ENCODE data around the gene CABLES2. TPM values are rescaled to one million over a fixed set of nuclear protein-coding genes. Genes with fewer than 3 reads are reported as not detected.

Gene CABLES2
- total and polyA plus RNA-seq, 2 of the 4 experiments (the other 2 are of a cell fraction): 1.4 to 5.1 TPM

DNA sequence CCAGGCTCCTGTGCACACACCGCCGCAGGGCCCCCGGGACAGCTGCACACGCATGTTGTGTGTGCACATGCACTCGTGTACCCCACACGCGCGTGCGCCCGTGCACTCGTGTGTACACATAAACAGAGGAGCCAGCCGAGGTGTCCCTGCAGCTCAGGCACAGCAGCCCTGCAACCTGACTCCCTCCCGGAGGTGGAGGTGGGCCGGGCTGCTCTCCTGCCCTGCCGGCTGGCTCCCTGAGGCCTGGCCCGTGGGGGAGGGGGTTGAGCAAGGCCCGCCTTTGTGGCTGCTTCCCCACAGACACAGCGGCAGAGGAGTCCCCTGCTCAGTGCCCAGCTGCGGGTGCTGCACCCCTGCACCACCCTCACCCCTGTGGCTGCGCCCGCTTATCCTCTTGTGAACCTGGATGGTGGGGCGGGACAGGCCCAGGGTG is 19.6 kb upstream of the CABLES2 start:
- H3K18ac ChIP-seq (ENCODE audit: low read depth, low read length): no peak overlapping the region
- no peak for ATAC-seq (ENCODE audit: low read depth)

More for the DNA sequence above, 19.6 kb upstream of the CABLES2 start:
- Histone ChIP-seq H3K56ac (ENCODE audit: extremely low read depth, insufficient read depth, low read length) (no peak overlapping the region), H2BK120ac (ENCODE audit: low read depth, low read length) (no peak overlapping the region), H3K27me3 (ENCODE audit: control insufficient read depth, insufficient read depth, low read length) (peaks cover 40% of the 10 kb centered on the region), H4K8ac (ENCODE audit: low read depth in 2 of 2, low read length in 2 of 2) (no peak overlapping the region), H3K4ac (ENCODE audit: low read depth, low read length) (no peak overlapping the region), H2BK15ac (ENCODE audit: low read depth, low read length) (no peak overlapping the region), H2AK9ac (replicated peaks; ENCODE audit: low read depth, low read length, poor library complexity) (no peak overlapping the region), H3K4me3 (ENCODE audit: insufficient read depth, low read depth, low read length) (no peak overlapping the region), H3K9ac (ENCODE audit: low read depth, low read length) (no peak overlapping the region), H3K4me1 (ENCODE audit: control insufficient read depth, insufficient read depth, low read length) (no peaks in the 10 kb centered on the region), H2AFZ (replicated peaks; ENCODE audit: low read length, poor library complexity) (no peak overlapping the region), H2BK5ac (ENCODE audit: low read depth, low read length, poor library complexity, severe bottlenecking) (no peak overlapping the region), H3K79me1 (ENCODE audit: low read depth in 1 of 2, low read length in 2 of 2) (no peaks in the 10 kb centered on the region), H2BK20ac (ENCODE audit: low read depth, low read length) (no peak overlapping the region), H3K23ac (ENCODE audit: low read depth, low read length) (no peak overlapping the region), H3K14ac (replicated peaks; ENCODE audit: low read depth, low read length) (no peak overlapping the region), H4K91ac (ENCODE audit: insufficient read depth, low read depth, low read length) (no peak overlapping the region), H3K4me2 (ENCODE audit: low read depth, low read length) (no peak overlapping the region), H2AK5ac (ENCODE audit: low read depth, low read length) (no peak overlapping the region), H3K9me3 (ENCODE audit: control insufficient read depth, insufficient read depth, low read length) (no peaks in the 10 kb centered on the region), H3K36me3 (ENCODE audit: control insufficient read depth, insufficient read depth, low read length) (no peaks in the 10 kb centered on the region), H3K27ac (ENCODE audit: insufficient read depth, low read length) (no peak overlapping the region), H4K20me1 (ENCODE audit: insufficient read depth, low read length) (no peaks in the 10 kb centered on the region), H4K5ac (ENCODE audit: low read depth, low read length) (no peak overlapping the region), H3K9me1 (ENCODE audit: insufficient read depth, low read length) (0 out of 2 replicates have a peak, but pooled peaks cover under 1% of the 10 kb centered on the region)
- ChIA-PET CTCF (no interaction called here), POLR2A (ENCODE audit: unreplicated experiment) (no interaction called here)
- TF ChIP-seq RCOR1 (IDR thresholded peaks at IDR 0.05; ENCODE audit: insufficient replicate concordance, low read length) (no peak), MAZ (IDR thresholded peaks at IDR 0.05; ENCODE audit: borderline replicate concordance, low read depth, low read length) (no peak), BHLHE40 (IDR thresholded peaks at IDR 0.05; ENCODE audit: low read depth, low read length) (no peak), SMC3 (IDR thresholded peaks at IDR 0.05; ENCODE audit: low read depth, low read length) (no peak), NFE2L2 (IDR thresholded peaks at IDR 0.05; ENCODE audit: low read depth, low read length) (no peak), CHD1 (IDR thresholded peaks at IDR 0.05; ENCODE audit: low read depth, low read length) (no peak), MXI1 (IDR thresholded peaks at IDR 0.05; ENCODE audit: borderline replicate concordance, low read depth, low read length) (no peak), RFX5 (IDR thresholded peaks at IDR 0.05; ENCODE audit: low read depth, low read length) (no peak), CEBPB (IDR thresholded peaks at IDR 0.05; ENCODE audit: low read depth, low read length) (no peak), FOS (IDR thresholded peaks at IDR 0.05; ENCODE audit: low read depth, low read length) (no peak), POLR2A (IDR thresholded peaks at IDR 0.05; ENCODE audit: low read depth, low read length) (no peak), MAFK (IDR thresholded peaks at IDR 0.05; ENCODE audit: low read depth, low read length) (no peak), RAD21 (IDR thresholded peaks at IDR 0.05; ENCODE audit: low read length) (no peak)
- TF ChIP-seq, protein P1, sequence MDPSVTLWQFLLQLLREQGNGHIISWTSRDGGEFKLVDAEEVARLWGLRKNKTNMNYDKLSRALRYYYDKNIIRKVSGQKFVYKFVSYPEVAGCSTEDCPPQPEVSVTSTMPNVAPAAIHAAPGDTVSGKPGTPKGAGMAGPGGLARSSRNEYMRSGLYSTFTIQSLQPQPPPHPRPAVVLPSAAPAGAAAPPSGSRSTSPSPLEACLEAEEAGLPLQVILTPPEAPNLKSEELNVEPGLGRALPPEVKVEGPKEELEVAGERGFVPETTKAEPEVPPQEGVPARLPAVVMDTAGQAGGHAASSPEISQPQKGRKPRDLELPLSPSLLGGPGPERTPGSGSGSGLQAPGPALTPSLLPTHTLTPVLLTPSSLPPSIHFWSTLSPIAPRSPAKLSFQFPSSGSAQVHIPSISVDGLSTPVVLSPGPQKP (IDR thresholded peaks at IDR 0.05; ENCODE audit: borderline replicate concordance, low read depth, low read length): no peak
- TF ChIP-seq, protein P2, sequence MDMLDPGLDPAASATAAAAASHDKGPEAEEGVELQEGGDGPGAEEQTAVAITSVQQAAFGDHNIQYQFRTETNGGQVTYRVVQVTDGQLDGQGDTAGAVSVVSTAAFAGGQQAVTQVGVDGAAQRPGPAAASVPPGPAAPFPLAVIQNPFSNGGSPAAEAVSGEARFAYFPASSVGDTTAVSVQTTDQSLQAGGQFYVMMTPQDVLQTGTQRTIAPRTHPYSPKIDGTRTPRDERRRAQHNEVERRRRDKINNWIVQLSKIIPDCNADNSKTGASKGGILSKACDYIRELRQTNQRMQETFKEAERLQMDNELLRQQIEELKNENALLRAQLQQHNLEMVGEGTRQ (IDR thresholded peaks at IDR 0.05; ENCODE audit: low read depth, low read length): no peak
- TF ChIP-seq, protein P3, sequence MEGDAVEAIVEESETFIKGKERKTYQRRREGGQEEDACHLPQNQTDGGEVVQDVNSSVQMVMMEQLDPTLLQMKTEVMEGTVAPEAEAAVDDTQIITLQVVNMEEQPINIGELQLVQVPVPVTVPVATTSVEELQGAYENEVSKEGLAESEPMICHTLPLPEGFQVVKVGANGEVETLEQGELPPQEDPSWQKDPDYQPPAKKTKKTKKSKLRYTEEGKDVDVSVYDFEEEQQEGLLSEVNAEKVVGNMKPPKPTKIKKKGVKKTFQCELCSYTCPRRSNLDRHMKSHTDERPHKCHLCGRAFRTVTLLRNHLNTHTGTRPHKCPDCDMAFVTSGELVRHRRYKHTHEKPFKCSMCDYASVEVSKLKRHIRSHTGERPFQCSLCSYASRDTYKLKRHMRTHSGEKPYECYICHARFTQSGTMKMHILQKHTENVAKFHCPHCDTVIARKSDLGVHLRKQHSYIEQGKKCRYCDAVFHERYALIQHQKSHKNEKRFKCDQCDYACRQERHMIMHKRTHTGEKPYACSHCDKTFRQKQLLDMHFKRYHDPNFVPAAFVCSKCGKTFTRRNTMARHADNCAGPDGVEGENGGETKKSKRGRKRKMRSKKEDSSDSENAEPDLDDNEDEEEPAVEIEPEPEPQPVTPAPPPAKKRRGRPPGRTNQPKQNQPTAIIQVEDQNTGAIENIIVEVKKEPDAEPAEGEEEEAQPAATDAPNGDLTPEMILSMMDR (conservative IDR thresholded peaks at IDR 0.05; ENCODE audit: low read depth, low read length): no peak
- dilution Hi-C loops (cut with HindIII; ENCODE audit: low sequenced_read_pairs, unreplicated experiment) (no loop called here), in situ Hi-C loops (cut with MboI; ENCODE audit: low sequenced_read_pairs) (no loop called here), intact Hi-C loops (cut with micrococcal nuclease) (no loop called here)
- WGBS, 2 experiments (ENCODE audit: extremely low coverage in 2 of 2, insufficient read length in 1 of 2): 81% methylated on average over 12 of the region's 22 CpGs; no CpG with 5 or more reads in 1 of the 2 experiments
- DNase-seq: no peak
- BruUV-seq (replicated peaks): no TSS peak

Data from IMR-90 (cell line).